HG02970 (cell line): ENCODE data around the gene ZNF219.

ENCODE experiments used
- ATAC-seq: cut with Tn5 transposase; IDR thresholded peaks from one replicate; pipeline ENCODE4 v1.9.1; 2021; ENCODE audit warnings: mild to moderate bottlenecking, moderate library complexity, moderate number of reproducible peaks; ENCODE audit not compliant: unreplicated experiment, low FRiP score

Gene ZNF219

GRCh38 chr14:21070083-21070609 lies 28.3 kb downstream of the ZNF219 start, which contains the start of gene ARHGEF40:
TSS of gene ARHGEF40 (plus strand) at chr14:21070304. CDS start at chr14:21070397, 93 bp downstream.
- ATAC-seq = no peak

- ATAC-seq = no peak
Observed at GRCh38 chr14:21069388-21070082, 28.9 kb downstream of the ZNF219 start.

- no peak for ATAC-seq
Observed at GRCh38 chr14:21068521-21069387, 29.7 kb downstream of the ZNF219 start.

GRCh38 chr14:21066882-21067502 lies 31.5 kb downstream of the ZNF219 start:
- ATAC-seq = no peak

- ATAC-seq = no peak
Observed at GRCh38 chr14:21063479-21063878, 35.0 kb downstream of the ZNF219 start.

- ATAC-seq = no peak
Observed at GRCh38 chr14:21061347-21061668, 37.1 kb downstream of the ZNF219 start.

- ATAC-seq = no peak
Observed at GRCh38 chr14:21060614-21061346, 37.7 kb downstream of the ZNF219 start.

GRCh38 chr14:21059842-21060613 lies 38.4 kb downstream of the ZNF219 start:
- no peak for ATAC-seq

- ATAC-seq = no peak
Observed at GRCh38 chr14:21058903-21059302, 39.6 kb downstream of the ZNF219 start.

GRCh38 chr14:21057803-21058675 lies 40.4 kb downstream of the ZNF219 start, which contains the start of gene RNASE8:
TSS of gene RNASE8 (plus strand) at chr14:21057822. CDS start at chr14:21057893, 71 bp downstream.
- no peak for ATAC-seq

GRCh38 chr14:21056520-21057163 lies 41.8 kb downstream of the ZNF219 start:
- no peak for ATAC-seq

- ATAC-seq = no peak
Observed at GRCh38 chr14:21055432-21056117, 42.9 kb downstream of the ZNF219 start.

GRCh38 chr14:21054768-21055145 lies 43.7 kb downstream of the ZNF219 start:
- no peak for ATAC-seq

GRCh38 chr14:21054123-21054767 lies 44.2 kb downstream of the ZNF219 start:
- ATAC-seq = no peak

- ATAC-seq = no peak
Observed at GRCh38 chr14:21053184-21054122, 45.0 kb downstream of the ZNF219 start.

GRCh38 chr14:21050597-21050996 lies 47.9 kb downstream of the ZNF219 start:
- ATAC-seq = no peak
